Stimulated activated CD4-positive, alpha-beta T cell treated with anti-CD3 and anti-CD28 coated beads, Interleukin-15, amount 100 ng/mL, for 1 hour (primary cell): ENCODE results near the gene ACADS.
"Not testable (repeated sequence)": the region's sequence is repeated elsewhere in the genome, so short reads cannot be mapped to it uniquely, and the experiment has no call there.

ENCODE experiments used
- DNase-seq, 2 donors: peaks; one replicate each; pipeline ENCODE4 v3.0.0-alpha.2; 2020; ENCODE audit warnings: low read depth in 1 of 2, low spot score in 1 of 2

Gene ACADS

DNA sequence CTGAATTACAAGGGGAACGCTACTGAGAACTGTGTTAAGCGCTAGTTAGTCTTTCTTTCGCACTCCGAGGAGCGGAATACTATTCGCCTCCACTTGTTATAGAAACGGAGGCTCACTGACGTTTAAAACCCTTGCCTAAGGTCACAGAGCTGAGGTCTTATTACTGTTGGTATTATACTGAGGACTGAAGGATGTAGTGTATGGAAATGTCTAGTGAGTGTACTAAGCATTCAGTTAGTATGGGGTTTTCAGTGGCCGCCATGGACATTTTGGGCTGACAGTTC, 826 bp downstream of the ACADS start:
- DNase-seq: no peak

- no peak for DNase-seq
Observed at GRCh38 chr12:120726961-120727360, 1.3 kb downstream of the ACADS start.

GRCh38 chr12:120732198-120732597, 6.6 kb downstream of the ACADS start:
- not testable (repeated sequence) for DNase-seq

GRCh38 chr12:120733574-120733973, 7.9 kb downstream of the ACADS start:
- DNase-seq: no peak

DNA sequence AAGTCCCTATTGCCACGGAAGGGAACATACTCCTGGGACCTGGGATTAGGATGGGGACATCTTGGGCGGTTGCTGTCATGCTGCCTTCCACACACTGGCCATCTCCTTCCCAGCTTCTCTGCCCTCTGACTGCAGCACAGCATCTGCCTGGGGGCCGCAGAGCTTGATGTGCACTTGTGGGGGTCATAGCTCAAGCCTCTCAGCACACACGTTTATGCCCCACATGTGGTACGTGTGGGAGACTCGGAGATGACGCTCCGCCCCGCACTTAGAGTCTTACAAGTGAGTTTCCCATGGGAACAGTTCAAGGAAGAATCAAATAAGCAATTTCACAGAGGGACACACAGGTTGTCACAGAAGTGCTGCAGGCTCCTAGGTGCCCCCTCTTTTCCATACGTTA, 8.6 kb downstream of the ACADS start:
- no peak for DNase-seq

GRCh38 chr12:120735181-120735580, 9.6 kb downstream of the ACADS start:
- DNase-seq: no peak

DNA sequence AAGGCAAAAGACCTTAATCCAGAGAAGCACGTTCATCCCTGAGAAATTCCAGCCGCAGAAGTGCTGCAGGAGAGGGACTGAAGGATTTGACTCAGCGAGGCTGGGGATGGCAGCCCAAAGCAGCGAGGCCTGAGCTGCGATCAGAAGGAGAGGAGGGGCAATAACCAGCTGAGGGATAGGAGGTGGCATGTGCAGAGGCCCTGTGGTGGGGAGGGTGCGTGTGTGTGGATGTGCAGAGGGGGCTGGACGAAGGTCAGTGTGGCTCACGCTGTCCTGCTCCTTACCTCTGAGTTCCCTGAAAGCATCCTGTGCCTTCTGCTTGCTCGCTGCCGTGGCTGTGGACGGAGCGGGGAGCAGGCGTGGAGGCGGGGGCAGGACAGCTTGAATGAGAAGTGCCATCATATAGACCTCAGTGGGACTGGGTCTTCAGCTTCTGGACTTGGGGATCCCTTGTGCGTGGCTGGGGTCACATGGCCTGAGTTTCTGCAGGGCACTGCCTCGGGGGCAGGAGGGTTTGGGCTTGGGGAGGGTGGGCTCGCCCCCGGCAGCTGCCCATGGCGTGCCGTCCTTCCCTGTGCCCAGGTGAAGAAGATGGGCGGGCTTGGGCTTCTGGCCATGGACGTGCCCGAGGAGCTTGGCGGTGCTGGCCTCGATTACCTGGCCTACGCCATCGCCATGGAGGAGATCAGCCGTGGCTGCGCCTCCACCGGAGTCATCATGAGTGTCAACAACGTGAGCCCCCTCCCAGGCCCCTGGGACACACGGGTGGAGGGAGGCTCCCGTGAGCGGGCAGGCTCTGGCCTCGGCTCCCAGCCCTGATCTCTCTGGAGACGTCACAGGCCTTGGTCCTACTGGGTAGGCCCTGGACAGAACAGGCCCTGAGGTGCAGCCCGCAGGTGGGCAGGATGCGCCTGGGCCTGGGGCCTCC, 11.0 kb downstream of the ACADS start:
- no peak for DNase-seq

GRCh38 chr12:120737557-120738251, 12.1 kb downstream of the ACADS start:
- no peak for DNase-seq

GRCh38 chr12:120738252-120739030, 12.8 kb downstream of the ACADS start:
- DNase-seq: no peak

DNA sequence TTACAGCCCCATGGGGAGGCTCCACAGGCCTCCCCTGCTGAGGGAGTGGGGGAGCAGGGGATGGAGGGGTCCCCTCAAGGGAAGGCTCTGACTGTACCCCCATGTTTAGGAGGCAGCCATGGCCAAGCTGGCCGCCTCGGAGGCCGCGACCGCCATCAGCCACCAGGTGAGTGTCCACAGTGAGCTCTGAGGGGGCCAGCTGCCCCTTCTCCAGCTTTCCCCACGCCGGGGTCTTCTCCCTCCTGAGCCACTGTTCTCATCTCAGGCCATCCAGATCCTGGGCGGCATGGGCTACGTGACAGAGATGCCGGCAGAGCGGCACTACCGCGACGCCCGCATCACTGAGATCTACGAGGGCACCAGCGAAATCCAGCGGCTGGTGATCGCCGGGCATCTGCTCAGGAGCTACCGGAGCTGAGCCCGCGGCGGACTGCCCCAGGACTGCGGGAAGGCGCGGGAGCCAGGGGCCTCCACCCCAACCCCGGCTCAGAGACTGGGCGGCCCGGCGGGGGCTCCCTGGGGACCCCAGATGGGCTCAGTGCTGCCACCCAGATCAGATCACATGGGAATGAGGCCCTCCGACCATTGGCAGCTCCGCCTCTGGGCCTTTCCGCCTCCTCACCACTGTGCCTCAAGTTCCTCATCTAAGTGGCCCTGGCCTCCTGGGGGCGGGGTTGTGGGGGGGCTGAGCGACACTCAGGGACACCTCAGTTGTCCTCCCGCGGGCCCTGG, 13.6 kb downstream of the ACADS start:
- DNase-seq: no peak

DNA sequence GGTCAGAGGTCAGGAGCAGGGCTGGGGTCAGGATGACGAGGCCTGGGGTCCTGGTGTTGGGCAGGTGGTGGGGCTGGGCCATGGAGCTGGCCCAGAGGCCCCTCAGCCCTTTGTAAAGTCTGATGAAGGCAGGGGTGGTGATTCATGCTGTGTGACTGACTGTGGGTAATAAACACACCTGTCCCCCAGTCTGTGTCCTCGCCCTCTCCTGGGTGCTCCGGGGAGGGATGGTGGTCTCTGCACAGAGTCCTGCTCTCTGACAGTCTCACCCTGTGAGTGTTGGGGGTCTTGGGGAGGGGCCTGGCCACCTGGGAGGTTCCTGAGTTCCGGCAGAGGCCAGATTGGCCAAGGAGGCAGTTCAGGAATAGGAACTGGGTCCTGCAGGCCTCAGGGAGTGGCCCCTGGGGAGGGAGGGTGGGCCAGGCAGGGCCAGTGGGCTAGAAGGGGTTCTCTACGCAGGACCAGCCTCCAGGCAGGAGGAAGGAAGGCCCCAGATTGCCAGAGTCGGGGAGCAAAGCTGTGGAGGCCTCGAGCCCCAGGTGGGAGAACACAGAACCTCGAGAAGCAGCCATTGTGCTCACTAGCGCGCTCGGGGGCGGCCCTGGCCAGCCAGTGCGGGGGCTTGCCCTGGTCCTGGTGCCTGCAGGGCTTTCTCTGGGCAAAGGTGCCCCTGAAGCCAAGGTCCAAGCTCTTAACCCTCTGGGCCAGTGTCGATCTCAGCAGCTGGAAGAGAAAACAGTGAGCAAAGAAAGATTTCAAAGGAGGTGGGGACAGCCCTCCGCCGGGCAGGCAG, 14.4 kb downstream of the ACADS start:
- DNase-seq: no peak

GRCh38 chr12:120740871-120741270, 15.2 kb downstream of the ACADS start:
- no peak for DNase-seq

- DNase-seq: no peak
Observed at GRCh38 chr12:120741476-120742421, 16.1 kb downstream of the ACADS start.

DNA sequence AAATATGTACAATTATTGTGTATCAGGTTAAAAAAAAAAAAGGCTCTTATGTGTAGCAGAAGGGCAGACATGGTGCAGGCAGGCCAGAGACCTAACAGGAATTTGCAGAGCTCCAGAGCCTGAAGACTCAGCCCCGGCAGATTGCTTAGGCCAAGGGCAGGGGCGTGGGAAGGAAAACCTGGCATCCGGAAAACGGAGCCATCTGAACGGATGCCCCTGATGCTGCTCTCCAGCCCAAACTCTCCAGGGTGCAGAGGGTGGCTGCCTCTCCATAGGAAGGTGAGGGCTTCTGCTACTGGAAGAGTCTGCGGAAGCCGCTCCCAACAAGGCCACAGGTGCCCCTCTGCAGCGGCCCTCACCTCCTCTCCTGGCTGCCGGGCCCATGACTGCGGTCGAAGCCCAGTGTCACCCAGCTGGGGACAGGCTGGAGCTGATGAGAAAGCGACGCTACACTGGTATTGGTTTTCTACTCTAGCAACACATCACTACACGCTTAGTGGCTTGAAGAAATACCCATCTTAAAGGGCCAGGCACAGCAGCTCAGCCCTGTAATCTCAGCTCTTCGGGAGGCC, 19.4 kb downstream of the ACADS start:
- no peak for DNase-seq

GRCh38 chr12:120748242-120748641, 22.6 kb downstream of the ACADS start:
- no peak for DNase-seq

GRCh38 chr12:120749256-120749655, 23.6 kb downstream of the ACADS start:
- no peak for DNase-seq

DNA sequence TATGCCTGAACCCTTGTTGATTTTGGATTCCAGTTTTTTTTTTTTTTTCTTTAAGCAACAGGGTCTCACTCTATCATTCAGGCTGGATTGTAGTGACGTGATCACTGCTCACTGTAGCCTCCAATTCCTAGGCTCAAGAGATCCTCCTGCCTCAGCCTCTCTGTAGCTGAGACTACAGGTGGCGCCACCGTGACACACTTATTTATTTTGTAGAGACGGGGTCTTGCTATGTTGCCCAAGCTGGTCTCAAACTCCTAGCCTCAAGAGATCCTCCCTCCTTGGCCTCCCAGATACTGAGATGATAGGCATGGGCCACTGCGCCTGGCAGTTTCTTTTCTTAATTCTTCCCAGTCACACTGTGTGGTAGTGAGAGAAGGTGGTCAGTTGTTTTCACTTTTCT, 25.2 kb downstream of the ACADS start:
- DNase-seq: no peak

- no peak for DNase-seq
Observed at GRCh38 chr12:120751389-120751788, 25.8 kb downstream of the ACADS start.

DNA sequence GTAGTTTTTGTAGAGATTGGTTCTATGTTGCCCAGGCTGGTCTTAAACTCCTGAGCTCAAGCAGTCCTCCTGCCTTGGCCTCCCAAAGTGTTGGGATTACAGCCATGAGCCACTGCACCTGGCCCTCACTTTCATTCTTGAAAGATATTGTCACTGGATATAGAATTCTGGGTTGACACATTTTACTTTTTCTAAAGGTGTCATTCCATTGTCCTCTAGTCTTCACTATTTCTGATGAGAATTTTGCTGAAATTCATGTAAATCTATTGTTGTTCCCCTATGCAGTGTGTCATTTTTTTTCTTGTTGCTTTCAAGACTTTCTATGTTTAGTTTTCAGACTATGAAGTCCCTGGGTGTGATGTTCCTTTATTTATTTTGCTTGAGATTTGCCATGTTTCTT, 29.2 kb downstream of the ACADS start:
- no peak for DNase-seq
